A673 (cell line): ENCODE data around the gene GRHL1. TPM values are rescaled to one million over a fixed set of nuclear protein-coding genes. Genes with fewer than 3 reads are reported as not detected.

Experiments
- BruUV-seq: library from RNA; stranded (reverse); fragments of 400-500 nt; replicated peaks from 2 replicates; lab custom pipeline; 2021; lab: Mats Ljungman, UMichigan
- CTCF ChIA-PET: fragments of 300-600 bp; sonication (Branson Sonifier 250); formaldehyde crosslinking; loops from one replicate; lab custom pipeline; 2022; ENCODE audit warnings: antibody characterized with exemption; lab: Charles Lee
- POLR2A ChIA-PET: fragments of 300-600 bp; sonication (Branson Sonifier 250); formaldehyde crosslinking; loops from one replicate; lab custom pipeline; 2022; ENCODE audit warnings: antibody characterized with exemption; ENCODE audit not compliant: low non-redundant PET; lab: Charles Lee
- DNase-seq: peaks from one replicate; pipeline ENCODE4 v3.0.0-alpha.2; 2015; ENCODE audit warnings: low spot score
- H3K27ac ChIP-seq: fragments of 200-600 bp; sonication (generic); 2 replicates; pipeline ENCODE4 v1.5.1; 2016; ENCODE audit warnings: mixed run types, low read depth, mild to moderate bottlenecking, mixed read lengths, antibody characterized with exemption, low read length; ENCODE audit not compliant: poor library complexity, severe bottlenecking
- H3K27me3 ChIP-seq: fragments of 200-600 bp; sonication (generic); replicated peaks from 2 replicates; pipeline ENCODE4 v1.6.1; 2017; ENCODE audit warnings: mixed run types, low read depth, mild to moderate bottlenecking, mixed read lengths, antibody characterized with exemption, low read length; ENCODE audit not compliant: insufficient read depth, poor library complexity
- H3K36me3 ChIP-seq: fragments of 200-600 bp; sonication (generic); 2 replicates; pipeline ENCODE4 v1.6.1; 2016; ENCODE audit warnings: mixed run types, mild to moderate bottlenecking, mixed read lengths, antibody characterized with exemption, low read length; ENCODE audit not compliant: insufficient read depth, poor library complexity, severe bottlenecking
- H3K4me1 ChIP-seq: fragments of 200-600 bp; sonication (generic); 2 replicates; pipeline ENCODE4 v1.6.1; 2017; ENCODE audit warnings: mixed run types, mild to moderate bottlenecking, mixed read lengths, antibody characterized with exemption, low read length; ENCODE audit not compliant: insufficient read depth, poor library complexity, severe bottlenecking
- H3K4me3 ChIP-seq: fragments of 200-600 bp; sonication (generic); 2 replicates; pipeline ENCODE4 v1.5.1; 2016; ENCODE audit warnings: low read depth, mixed run types, mild to moderate bottlenecking, mixed read lengths, low read length; ENCODE audit not compliant: poor library complexity, severe bottlenecking
- H3K9me3 ChIP-seq: fragments of 200-600 bp; sonication (generic); 2 replicates; pipeline ENCODE4 v1.6.1; 2016; ENCODE audit warnings: mixed run types, low read depth, mild to moderate bottlenecking, mixed read lengths, antibody characterized with exemption, low read length; ENCODE audit not compliant: poor library complexity, severe bottlenecking
- EZH2 ChIP-seq: fragments of 200-600 bp; sonication (generic); IDR thresholded peaks from 2 replicates; pipeline ENCODE4 v1.6.1; 2017; ENCODE audit warnings: borderline replicate concordance, low read depth, mild to moderate bottlenecking, mixed read lengths, antibody characterized with exemption, low read length; ENCODE audit not compliant: poor library complexity, severe bottlenecking
- intact Hi-C: fragments of 100-400 bp; cut with micrococcal nuclease; formaldehyde crosslinking; loops from one replicate; pipeline ENCODE4 v1.10.0; 2022; ENCODE audit not compliant: unreplicated experiment
- total RNA-seq: library from RNA; stranded (reverse); gene quantifications from 2 replicates; pipeline ENCODE4 v1.2.3, GENCODE V29; 2021
- TF ChIP-seq, protein P1 (sequence below): fragments of 300-800, 200-600 bp; sonication (generic); conservative IDR thresholded peaks from 2 replicates; pipeline ENCODE4 v1.5.1; 2017; ENCODE audit warnings: low read depth, mild to moderate bottlenecking, antibody characterized with exemption, low read length, moderate library complexity, mixed read lengths

Gene GRHL1
- total RNA-seq, 1 experiment from 2014 or later, result 0.13 TPM

DNA sequence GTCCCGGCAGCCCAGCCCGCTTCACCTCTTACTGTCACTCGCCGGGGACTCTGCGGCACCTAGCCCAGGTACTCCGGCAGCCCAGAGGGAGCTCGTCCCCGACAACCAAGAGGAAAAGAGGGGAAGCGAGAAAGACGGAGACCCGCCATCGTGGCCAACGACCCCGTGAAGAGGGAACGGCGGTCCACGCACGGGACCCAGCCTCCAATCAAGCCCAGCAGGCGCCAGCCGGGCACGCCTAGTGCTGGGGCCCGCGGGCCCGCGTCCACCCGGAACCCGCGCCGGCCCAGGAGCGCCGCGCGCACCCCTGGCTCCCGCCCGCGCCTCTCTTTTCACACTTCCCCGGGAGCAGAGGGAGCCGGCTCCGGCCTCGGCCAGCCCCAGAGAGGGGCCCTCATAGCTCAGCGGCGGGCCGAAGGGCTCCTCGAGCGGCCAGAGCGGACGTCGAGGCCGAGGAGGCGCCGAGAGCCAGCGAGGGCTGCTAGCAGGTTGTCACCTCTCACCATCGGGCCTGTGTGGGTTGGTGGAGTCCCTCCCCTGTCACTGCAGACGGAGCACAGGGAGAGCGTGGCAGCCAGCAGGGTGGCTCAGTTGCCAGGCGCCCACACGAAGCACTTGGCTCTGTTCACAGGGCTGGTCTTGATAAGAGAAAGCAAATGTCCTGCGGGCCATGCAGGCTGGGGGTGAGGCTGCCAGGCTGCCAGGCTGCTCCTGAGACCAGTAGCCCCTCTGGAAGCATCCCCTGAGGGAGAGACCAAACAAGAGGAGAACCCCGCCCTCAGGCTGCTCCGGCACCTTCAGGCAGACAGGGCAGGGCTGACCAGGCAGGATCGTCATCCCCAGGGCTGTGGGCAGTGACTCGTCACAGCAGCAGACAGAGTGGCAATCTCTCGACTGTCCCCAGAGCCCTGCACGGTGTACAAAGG lies 55.0 kb downstream of the GRHL1 start:
- no TSS peak for BruUV-seq
- Histone ChIP-seq H3K4me3 (no peak overlapping the region), H3K9me3 (no peaks in the 10 kb centered on the region), H3K4me1 (peaks cover 16% of the 10 kb centered on the region), H3K36me3 (no peaks in the 10 kb centered on the region), H3K27me3 (no peaks in the 10 kb centered on the region), H3K27ac (no peak overlapping the region)
- ChIA-PET CTCF (interaction anchor here (0.5 to 1.3 kb wide), 2 partner anchors 22 to 43 kb away, joined by 4 to 5 read pairs; no protein-coding TSS in a partner anchor), POLR2A (no interaction called here)
- intact Hi-C loops, result no loop called here
- TF ChIP-seq, protein P1, sequence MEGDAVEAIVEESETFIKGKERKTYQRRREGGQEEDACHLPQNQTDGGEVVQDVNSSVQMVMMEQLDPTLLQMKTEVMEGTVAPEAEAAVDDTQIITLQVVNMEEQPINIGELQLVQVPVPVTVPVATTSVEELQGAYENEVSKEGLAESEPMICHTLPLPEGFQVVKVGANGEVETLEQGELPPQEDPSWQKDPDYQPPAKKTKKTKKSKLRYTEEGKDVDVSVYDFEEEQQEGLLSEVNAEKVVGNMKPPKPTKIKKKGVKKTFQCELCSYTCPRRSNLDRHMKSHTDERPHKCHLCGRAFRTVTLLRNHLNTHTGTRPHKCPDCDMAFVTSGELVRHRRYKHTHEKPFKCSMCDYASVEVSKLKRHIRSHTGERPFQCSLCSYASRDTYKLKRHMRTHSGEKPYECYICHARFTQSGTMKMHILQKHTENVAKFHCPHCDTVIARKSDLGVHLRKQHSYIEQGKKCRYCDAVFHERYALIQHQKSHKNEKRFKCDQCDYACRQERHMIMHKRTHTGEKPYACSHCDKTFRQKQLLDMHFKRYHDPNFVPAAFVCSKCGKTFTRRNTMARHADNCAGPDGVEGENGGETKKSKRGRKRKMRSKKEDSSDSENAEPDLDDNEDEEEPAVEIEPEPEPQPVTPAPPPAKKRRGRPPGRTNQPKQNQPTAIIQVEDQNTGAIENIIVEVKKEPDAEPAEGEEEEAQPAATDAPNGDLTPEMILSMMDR, result no peak
- TF ChIP-seq EZH2, result no peak
- no peak for DNase-seq

DNA sequence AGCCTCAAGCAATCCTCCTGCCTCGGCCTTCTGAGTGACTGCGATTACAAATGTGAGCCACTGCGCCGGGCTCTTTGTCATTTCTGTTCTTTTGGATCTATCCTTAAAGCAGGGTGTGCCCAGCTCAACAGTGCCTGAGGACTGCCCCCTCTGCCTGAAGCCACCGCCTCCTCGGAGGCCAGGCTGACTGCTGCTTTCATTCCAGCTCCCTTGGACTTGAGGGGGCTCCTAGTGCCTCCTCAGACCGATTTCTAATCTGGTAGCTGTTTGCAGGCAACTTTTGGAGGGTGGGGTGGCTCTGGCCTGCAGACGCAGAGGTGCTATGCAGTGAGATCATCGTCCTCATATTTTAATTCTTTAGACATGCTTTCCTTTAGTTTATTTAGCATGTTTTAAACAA lies 55.9 kb downstream of the GRHL1 start:
- Histone ChIP-seq H3K27me3 (no peaks in the 10 kb centered on the region), H3K4me3 (no peak overlapping the region), H3K4me1 (peaks cover 7% of the 10 kb centered on the region), H3K36me3 (no peaks in the 10 kb centered on the region), H3K9me3 (no peaks in the 10 kb centered on the region), H3K27ac (no peak overlapping the region)
- ChIA-PET CTCF (interaction anchor here (1.3 kb wide), 1 partner anchor 23 kb away, joined by 4 read pairs; no protein-coding TSS in a partner anchor), POLR2A (no interaction called here)
- intact Hi-C loops, result no loop called here
- no peak for TF ChIP-seq EZH2
- TF ChIP-seq, protein P1, result no peak
- BruUV-seq, result no TSS peak
- no peak for DNase-seq

DNA sequence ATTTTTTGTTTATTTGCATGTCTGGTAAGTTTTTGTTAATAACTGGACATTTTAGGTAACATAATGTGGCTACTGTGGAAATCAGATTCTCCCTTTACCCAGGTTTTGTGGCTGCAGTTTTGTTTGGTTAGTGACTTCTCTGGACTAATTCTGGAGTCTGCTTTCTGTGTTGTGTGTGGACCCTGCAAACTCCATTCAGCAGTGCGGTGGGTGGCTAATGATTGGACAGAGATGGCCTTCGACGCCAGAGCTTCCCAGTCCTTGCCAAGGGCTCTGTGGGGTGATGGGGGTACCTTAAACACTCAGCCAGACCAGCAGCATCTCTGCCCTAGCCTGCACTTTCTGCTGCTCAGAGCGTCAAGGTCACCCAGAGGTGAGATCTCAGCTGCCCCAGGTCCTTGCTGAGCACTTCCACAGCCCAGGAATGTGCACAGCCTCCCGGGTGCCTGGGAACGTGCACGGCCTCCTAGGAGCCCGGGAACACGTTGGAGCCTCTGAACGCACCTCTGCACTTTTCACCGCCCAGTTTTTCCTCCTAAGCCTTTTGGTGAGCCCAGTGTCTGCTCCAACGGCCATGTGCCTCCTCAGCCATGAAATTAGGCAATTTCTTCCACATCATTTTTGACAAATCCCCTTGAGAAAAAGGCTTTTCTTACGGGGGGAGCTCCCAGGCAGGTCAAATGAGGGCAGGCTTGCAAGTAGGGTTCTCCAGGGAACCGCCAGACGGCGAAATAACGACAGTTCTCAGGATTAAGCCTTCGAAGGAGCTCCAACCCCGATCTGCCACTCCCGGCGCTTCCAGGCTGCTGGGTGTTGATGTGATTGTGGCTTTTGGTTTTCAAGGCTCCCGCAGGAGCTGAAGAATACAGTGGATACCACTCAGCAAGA lies 56.7 kb downstream of the GRHL1 start:
- POLR2A ChIA-PET, result no interaction called here
- no peak overlapping the region for H3K27ac ChIP-seq
- intact Hi-C loops, result no loop called here
- H3K9me3 ChIP-seq, result no peaks in the 10 kb centered on the region
- no peak overlapping the region for H3K4me3 ChIP-seq
- H3K27me3 ChIP-seq, result no peaks in the 10 kb centered on the region
- TF ChIP-seq, protein P1, result no peak
- no peak for TF ChIP-seq EZH2
- BruUV-seq, result no TSS peak
- no peak for DNase-seq
- H3K4me1 ChIP-seq, result peaks cover 5% of the 10 kb centered on the region
- H3K36me3 ChIP-seq, result no peaks in the 10 kb centered on the region
- CTCF ChIA-PET, result interaction anchor here (1.3 kb wide), 1 partner anchor 24 kb away, joined by 4 read pairs; no protein-coding TSS in a partner anchor
